Endothelial cell of umbilical vein (primary cell): ENCODE results near the gene FXYD3. TPM values are rescaled to one million over a fixed set of nuclear protein-coding genes. Genes with fewer than 3 reads are reported as not detected.

ENCODE experiments used
- BruUV-seq: library from RNA; stranded (reverse); fragments of 400-500 nt; replicated peaks from 2 replicates; lab custom pipeline; 2021; lab: Mats Ljungman, UMichigan
- CTCF ChIA-PET: fragments of 300-600, 350-600 bp; sonication (Branson Sonifier 250); formaldehyde crosslinking; loops from one replicate; lab custom pipeline; 2021; ENCODE audit warnings: antibody characterized with exemption, inconsistent platforms; lab: Charles Lee
- POLR2A ChIA-PET: fragments of 300-600, 350-600 bp; sonication (Branson Sonifier 250); formaldehyde crosslinking; loops from one replicate; lab custom pipeline; 2021; ENCODE audit warnings: antibody characterized with exemption, inconsistent platforms; lab: Charles Lee
- DNase-seq: peaks from one replicate; pipeline ENCODE4 v3.0.0-alpha.2; 2011; ENCODE audit warnings: low read depth, low spot score
- FAIRE-seq: peaks from 2 replicates; lab custom pipeline; 2011; peaks lifted over from hg19 to GRCh38; lab: Jason Lieb, UNC
- H2AFZ ChIP-seq: 2 replicates; pipeline ENCODE4 v1.6.0; 2012; ENCODE audit warnings: low read depth, low read length, control low read depth, inconsistent platforms
- H3K27ac ChIP-seq: 2 replicates; pipeline ENCODE4 v1.5.1; 2011; ENCODE audit warnings: low read depth, mild to moderate bottlenecking, control low read depth, low read length, moderate library complexity; ENCODE audit not compliant: insufficient read depth
- H3K27me3 ChIP-seq, 2 experiments: 2 replicates each; pipeline versions ENCODE4 v1.6.0 to v1.6.1; 2011; ENCODE audit warnings: low read length in 2 of 2, mixed read lengths in 1 of 2; ENCODE audit not compliant: control insufficient read depth in 2 of 2, insufficient read depth in 2 of 2
- H3K36me3 ChIP-seq, 2 experiments: 2 replicates in 1 of 2; 3 replicates in 1 of 2; pipeline ENCODE4 v1.5.1; 2011; ENCODE audit warnings: low read length in 2 of 2, mild to moderate bottlenecking in 1 of 2, moderate library complexity in 1 of 2; ENCODE audit not compliant: control insufficient read depth in 2 of 2, insufficient read depth in 2 of 2; ENCODE audit errors: extremely low read depth in 1 of 2
- H3K4me1 ChIP-seq: 3 replicates; pipeline ENCODE4 v1.5.1; 2011; ENCODE audit warnings: mild to moderate bottlenecking, low read length; ENCODE audit not compliant: control insufficient read depth, insufficient read depth; ENCODE audit errors: extremely low read depth
- H3K4me2 ChIP-seq: 2 replicates; pipeline ENCODE4 v1.6.1; 2011; ENCODE audit warnings: low read length, control low read depth, mixed read lengths; ENCODE audit not compliant: insufficient read depth
- H3K4me3 ChIP-seq, 3 experiments: fragments of 200-600 bp in 1 of 3; sonication (generic), shearing (Covaris generic) in 1 of 3; replicated peaks in 1 of 3; 2 replicates each; pipeline ENCODE4 v1.5.1; 2011 to 2016; ENCODE audit warnings: control low read depth in 3 of 3, low read length in 3 of 3, mild to moderate bottlenecking in 2 of 3, inconsistent platforms in 1 of 3, low read depth in 1 of 3, moderate library complexity in 1 of 3; ENCODE audit not compliant: insufficient read depth in 1 of 3
- H3K79me2 ChIP-seq: 2 replicates; pipeline ENCODE4 v1.6.0; 2012; ENCODE audit warnings: low read length, inconsistent platforms; ENCODE audit not compliant: control insufficient read depth, insufficient read depth
- H3K9ac ChIP-seq: replicated peaks from 2 replicates; pipeline ENCODE3; 2011; ENCODE audit warnings: low read length, control low read depth; ENCODE audit not compliant: insufficient read depth; ENCODE audit errors: extremely low read depth
- H3K9me1 ChIP-seq: replicated peaks from 3 replicates; pipeline ENCODE4 v1.6.0; 2011; ENCODE audit warnings: mild to moderate bottlenecking, low read length; ENCODE audit not compliant: control insufficient read depth, insufficient read depth; ENCODE audit errors: extremely low read depth
- H3K9me3 ChIP-seq: replicated peaks from 2 replicates; pipeline ENCODE4 v1.5.1; 2012; ENCODE audit warnings: low read length, inconsistent platforms; ENCODE audit not compliant: control insufficient read depth, insufficient read depth
- H4K20me1 ChIP-seq: replicated peaks from 2 replicates; pipeline ENCODE3; 2011; ENCODE audit warnings: mild to moderate bottlenecking, low read length; ENCODE audit not compliant: control insufficient read depth, insufficient read depth; ENCODE audit errors: extremely low read depth
- EZH2 ChIP-seq: IDR thresholded peaks from 2 replicates; pipeline ENCODE4 v1.6.1; 2012; ENCODE audit warnings: borderline replicate concordance, low read depth, mild to moderate bottlenecking, moderate library complexity, low read length, inconsistent platforms; ENCODE audit not compliant: severe bottlenecking
- FOS ChIP-seq: IDR thresholded peaks from 2 replicates; pipeline ENCODE4 v1.6.1; 2011; ENCODE audit warnings: mild to moderate bottlenecking, low read length, moderate library complexity, borderline replicate concordance; ENCODE audit not compliant: insufficient read depth
- GATA2 ChIP-seq: IDR thresholded peaks from 2 replicates; pipeline ENCODE4 v1.7.0; 2011; ENCODE audit warnings: low read depth, mild to moderate bottlenecking, moderate library complexity, mixed read lengths, low read length; ENCODE audit not compliant: insufficient read length, insufficient read depth
- POLR2A ChIP-seq: IDR thresholded peaks from 2 replicates; pipeline ENCODE4 v1.6.1; 2012; ENCODE audit warnings: low read depth, mild to moderate bottlenecking, control low read depth, low read length
- POLR2AphosphoS5 ChIP-seq: IDR thresholded peaks from 2 replicates; pipeline ENCODE4 v1.6.1; 2012; ENCODE audit warnings: low read depth, mild to moderate bottlenecking, control low read depth, low read length, moderate library complexity; ENCODE audit not compliant: insufficient read depth
- dilution Hi-C: fragments of 300-500 bp; cut with MboI; formaldehyde crosslinking; loops from one replicate; pipeline ENCODE4 v1.15.0; 2019; ENCODE audit warnings: low sequenced_read_pairs; ENCODE audit not compliant: extremely low pct_ligation_motif_present
- intact Hi-C: fragments of 100-400 bp; cut with micrococcal nuclease; formaldehyde crosslinking; loops from one replicate; pipeline ENCODE4 v1.10.0; 2022
- polyA plus RNA-seq, 4 experiments: library from polyadenylated mRNA; depleted of rRNA in 3 of 4; stranded (reverse) in 3 of 4; unstranded in 1 of 4; fragments of >200 nt; gene quantifications; 2 replicates each; pipeline versions ENCODE4 v1.2.1 to v1.2.3, GENCODE V29; 2011 to 2012; ENCODE audit warnings: missing spikeins in 1 of 4
- total RNA-seq: library from RNA; stranded (reverse); gene quantifications from 2 replicates; pipeline ENCODE4 v1.2.3, GENCODE V29; 2021
- TF ChIP-seq, protein P1 (sequence below): IDR thresholded peaks from 2 replicates; pipeline ENCODE4 v1.6.1; 2011; ENCODE audit not compliant: insufficient read depth, insufficient read length

FXYD3 gene
- total and polyA plus RNA-seq, 2 donors (not counting 3 experiments of a cell fraction or from before 2014, with no cell fraction given): not detected

DNA sequence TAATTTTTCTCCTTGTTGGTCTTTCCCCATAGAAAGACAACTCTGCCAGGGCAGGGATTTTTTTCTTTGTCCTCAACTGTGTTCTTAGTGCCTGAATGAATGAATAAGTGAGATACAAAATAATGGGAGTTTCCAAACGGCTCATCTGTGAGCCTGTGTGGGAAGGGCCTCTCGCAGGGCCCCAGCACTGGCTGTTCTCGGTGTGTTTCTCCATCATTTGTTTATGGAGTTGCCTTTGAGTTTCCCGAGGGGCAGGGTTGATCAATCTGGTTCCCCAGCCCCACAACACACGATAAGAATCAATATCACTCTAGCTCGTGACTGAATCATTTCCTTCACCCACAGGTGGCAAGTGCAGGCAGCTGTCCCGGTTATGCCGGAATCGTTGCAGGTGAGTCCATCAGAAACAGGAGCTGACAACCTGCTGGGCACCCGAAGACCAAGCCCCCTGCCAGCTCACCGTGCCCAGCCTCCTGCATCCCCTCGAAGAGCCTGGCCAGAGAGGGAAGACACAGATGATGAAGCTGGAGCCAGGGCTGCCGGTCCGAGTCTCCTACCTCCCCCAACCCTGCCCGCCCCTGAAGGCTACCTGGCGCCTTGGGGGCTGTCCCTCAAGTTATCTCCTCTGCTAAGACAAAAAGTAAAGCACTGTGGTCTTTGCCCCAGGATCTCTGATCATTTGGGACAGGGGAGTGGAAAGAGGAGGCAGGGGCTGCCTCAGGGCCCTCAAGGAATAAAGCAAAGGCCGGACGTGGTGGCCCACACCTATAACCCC is 53.8 kb downstream of the FXYD3 start:
- no peak for FAIRE-seq

GRCh38 chr19:35170359-35171061 is 54.9 kb downstream of the FXYD3 start:
- CTCF ChIA-PET: interaction anchor here (1.0 to 2.1 kb wide), 4 partner anchors 10 to 29 kb away, joined by 3 to 7 read pairs (median 3); partner anchors contain the start of gene FXYD5
- Histone ChIP-seq H4K20me1 (no peaks in the 10 kb centered on the region), H3K27ac (no peak overlapping the region), H3K4me2 (no peak overlapping the region), H2AFZ (no peak overlapping the region), H3K27me3 (no peaks in the 10 kb centered on the region), H3K4me3 (no peak overlapping the region), H3K9me1 (no peaks in the 10 kb centered on the region), H3K36me3 (peaks cover 10 to 18% of the 10 kb centered on the region in 2 experiments), H3K9ac (no peak overlapping the region), H3K4me1 (no peaks in the 10 kb centered on the region), H3K9me3 (no peaks in the 10 kb centered on the region), H3K79me2 (no peaks in the 10 kb centered on the region)
- POLR2A ChIA-PET: no interaction called here
- no peak for TF ChIP-seq POLR2AphosphoS5
- TF ChIP-seq FOS: no peak
- no peak for TF ChIP-seq EZH2
- FAIRE-seq (no peak), DNase-seq (no peak)
- BruUV-seq: no TSS peak
- dilution Hi-C loops: no loop called here
- intact Hi-C loops: no loop called here

More for the DNA sequence above, 53.8 kb downstream of the FXYD3 start:
- Histone ChIP-seq H3K4me1 (no peaks in the 10 kb centered on the region), H3K4me2 (no peak overlapping the region), H2AFZ (no peak overlapping the region), H3K36me3 (peaks cover 10 to 19% of the 10 kb centered on the region in 2 experiments), H3K27ac (no peak overlapping the region), H3K27me3 (no peaks in the 10 kb centered on the region), H3K9ac (no peak overlapping the region), H3K9me3 (no peaks in the 10 kb centered on the region), H3K4me3 (no peak overlapping the region), H3K9me1 (no peaks in the 10 kb centered on the region), H3K79me2 (no peaks in the 10 kb centered on the region), H4K20me1 (no peaks in the 10 kb centered on the region)
- no peak for TF ChIP-seq GATA2
- TF ChIP-seq POLR2AphosphoS5: no peak
- TF ChIP-seq EZH2: no peak
- TF ChIP-seq FOS: no peak
- no peak for TF ChIP-seq POLR2A
- TF ChIP-seq, protein P1, sequence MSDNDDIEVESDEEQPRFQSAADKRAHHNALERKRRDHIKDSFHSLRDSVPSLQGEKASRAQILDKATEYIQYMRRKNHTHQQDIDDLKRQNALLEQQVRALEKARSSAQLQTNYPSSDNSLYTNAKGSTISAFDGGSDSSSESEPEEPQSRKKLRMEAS: no peak
- intact Hi-C loops: no loop called here
- POLR2A ChIA-PET: no interaction called here
- no peak for DNase-seq
- no TSS peak for BruUV-seq
- dilution Hi-C loops: no loop called here
- CTCF ChIA-PET: interaction anchor here (1.0 to 2.1 kb wide), 3 partner anchors 11 to 28 kb away, joined by 3 to 7 read pairs (median 3); partner anchors contain the start of gene FXYD5
